SU-DHL-6 (cell line): Measurements from ENCODE around the gene UNC119B.

Experiments used
- H2AFZ ChIP-seq: fragments of 200-600 bp; sonication (generic); 2 replicates; pipeline ENCODE4 v1.6.1; 2014; ENCODE audit warnings: low read depth, mild to moderate bottlenecking, moderate library complexity, mixed read lengths, antibody characterized with exemption, low read length; ENCODE audit not compliant: severe bottlenecking
- H3F3A ChIP-seq: fragments of 200-600 bp; shearing (Covaris generic); 2 replicates; pipeline ENCODE4 v1.6.0; 2016; ENCODE audit warnings: antibody characterized with exemption, mild to moderate bottlenecking; ENCODE audit not compliant: insufficient read depth
- H3K27ac ChIP-seq: fragments of 200-600 bp; sonication (generic); 2 replicates; pipeline ENCODE4 v1.5.1; 2016; ENCODE audit warnings: low read depth, mild to moderate bottlenecking, low read length, moderate library complexity, mixed read lengths
- H3K27me3 ChIP-seq: fragments of 200-600 bp; sonication (generic), shearing (Covaris generic); 2 replicates; pipeline ENCODE4 v1.6.0; 2014; ENCODE audit warnings: mild to moderate bottlenecking, low read length
- H3K36me3 ChIP-seq: fragments of 200-600 bp; sonication (generic); 2 replicates; pipeline ENCODE4 v1.6.1; 2014; ENCODE audit warnings: mild to moderate bottlenecking, low read length, mixed read lengths
- H3K4me2 ChIP-seq: fragments of 300-600, 200-600 bp; shearing (Covaris generic), sonication (generic); 2 replicates; pipeline ENCODE4 v1.6.0; 2014; ENCODE audit warnings: low read length, low read depth, mild to moderate bottlenecking; ENCODE audit not compliant: poor library complexity, severe bottlenecking
- H3K4me3 ChIP-seq: fragments of 200-600 bp; sonication (generic); 2 replicates; pipeline ENCODE4 v1.5.1; 2014; ENCODE audit warnings: antibody characterized with exemption, low read length, mild to moderate bottlenecking, mixed read lengths; ENCODE audit not compliant: insufficient read depth, poor library complexity, severe bottlenecking
- H3K79me2 ChIP-seq: fragments of 200-600 bp; sonication (generic); 2 replicates; pipeline ENCODE4 v1.6.1; 2014; ENCODE audit warnings: mild to moderate bottlenecking, low read length, moderate library complexity; ENCODE audit not compliant: insufficient read depth
- H3K9ac ChIP-seq: fragments of 200-600 bp; sonication (generic); 2 replicates; pipeline ENCODE4 v1.7.0; 2014; ENCODE audit warnings: mild to moderate bottlenecking, low read length
- H3K9me2 ChIP-seq: fragments of 200-600 bp; sonication (generic); replicated peaks from 2 replicates; pipeline ENCODE4 v1.6.1; 2014; ENCODE audit warnings: low read length; ENCODE audit not compliant: insufficient read depth
- H3K9me3 ChIP-seq: fragments of 200-600 bp; sonication (generic); 2 replicates; pipeline ENCODE4 v1.6.1; 2014; ENCODE audit warnings: low read length, mixed read lengths; ENCODE audit not compliant: insufficient read depth
- H4K20me1 ChIP-seq: fragments of 200-600 bp; sonication (generic); 2 replicates; pipeline ENCODE4 v1.6.1; 2014; ENCODE audit warnings: low read depth, mild to moderate bottlenecking, antibody characterized with exemption, low read length, moderate library complexity, mixed read lengths
- EZH2phosphoT487 ChIP-seq: fragments of 200-600 bp; sonication (generic), shearing (Covaris generic); conservative IDR thresholded peaks from 2 replicates; pipeline ENCODE4 v1.6.1; 2018; ENCODE audit warnings: mild to moderate bottlenecking, antibody characterized with exemption, low read length, moderate library complexity, mixed read lengths
- TF ChIP-seq, protein P1 (sequence below): fragments of 200-600 bp; sonication (generic); IDR thresholded peaks from one replicate; pipeline ENCODE4 v1.5.1; 2017; ENCODE audit warnings: antibody characterized with exemption, mild to moderate bottlenecking, low read length, moderate library complexity; ENCODE audit not compliant: insufficient read depth, poor library complexity, severe bottlenecking

The UNC119B gene

GRCh38 chr12:120697344-120697743, 12.9 kb upstream of the UNC119B start:
- H3K9me2 ChIP-seq: no peaks in the 10 kb centered on the region
- H4K20me1 ChIP-seq: no peaks in the 10 kb centered on the region
- H3K9ac ChIP-seq: no peak overlapping the region
- H2AFZ ChIP-seq: no peak overlapping the region
- H3K27ac ChIP-seq: no peak overlapping the region
- no peaks in the 10 kb centered on the region for H3K27me3 ChIP-seq
- H3K4me2 ChIP-seq: no peak overlapping the region
- H3K4me3 ChIP-seq: no peak overlapping the region
- H3K79me2 ChIP-seq: peaks cover 10% of the 10 kb centered on the region
- peaks cover 25% of the 10 kb centered on the region; the same call in 1 of the 2 replicates for H3K36me3 ChIP-seq
- no peaks in the 10 kb centered on the region for H3K9me3 ChIP-seq
- TF ChIP-seq EZH2phosphoT487: no peak
- TF ChIP-seq, protein P1, sequence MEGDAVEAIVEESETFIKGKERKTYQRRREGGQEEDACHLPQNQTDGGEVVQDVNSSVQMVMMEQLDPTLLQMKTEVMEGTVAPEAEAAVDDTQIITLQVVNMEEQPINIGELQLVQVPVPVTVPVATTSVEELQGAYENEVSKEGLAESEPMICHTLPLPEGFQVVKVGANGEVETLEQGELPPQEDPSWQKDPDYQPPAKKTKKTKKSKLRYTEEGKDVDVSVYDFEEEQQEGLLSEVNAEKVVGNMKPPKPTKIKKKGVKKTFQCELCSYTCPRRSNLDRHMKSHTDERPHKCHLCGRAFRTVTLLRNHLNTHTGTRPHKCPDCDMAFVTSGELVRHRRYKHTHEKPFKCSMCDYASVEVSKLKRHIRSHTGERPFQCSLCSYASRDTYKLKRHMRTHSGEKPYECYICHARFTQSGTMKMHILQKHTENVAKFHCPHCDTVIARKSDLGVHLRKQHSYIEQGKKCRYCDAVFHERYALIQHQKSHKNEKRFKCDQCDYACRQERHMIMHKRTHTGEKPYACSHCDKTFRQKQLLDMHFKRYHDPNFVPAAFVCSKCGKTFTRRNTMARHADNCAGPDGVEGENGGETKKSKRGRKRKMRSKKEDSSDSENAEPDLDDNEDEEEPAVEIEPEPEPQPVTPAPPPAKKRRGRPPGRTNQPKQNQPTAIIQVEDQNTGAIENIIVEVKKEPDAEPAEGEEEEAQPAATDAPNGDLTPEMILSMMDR: no peak
- H3F3A ChIP-seq: no peaks in the 10 kb centered on the region

DNA sequence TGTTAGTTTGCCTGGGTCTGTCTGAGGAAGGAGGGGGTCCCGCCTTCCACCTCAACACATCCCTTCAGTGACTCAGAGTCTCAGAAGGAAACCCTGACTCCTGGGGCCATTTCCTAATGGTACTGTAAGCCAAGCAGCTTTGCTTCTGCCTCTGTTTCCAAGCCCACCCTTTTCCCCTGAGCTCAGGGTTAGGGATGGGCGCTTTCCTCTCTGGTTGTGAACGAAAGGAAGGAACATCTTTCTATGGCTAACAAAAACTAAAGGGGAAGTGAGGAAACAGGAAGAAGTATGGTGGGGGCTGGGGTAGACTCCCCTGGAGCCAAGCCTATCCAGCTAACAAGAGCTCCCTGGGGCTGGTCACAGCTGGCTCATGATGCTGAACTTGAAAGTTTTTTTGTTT, 11.6 kb upstream of the UNC119B start:
- H3K4me3 ChIP-seq: no peak overlapping the region
- no peaks in the 10 kb centered on the region for H3F3A ChIP-seq
- no peaks in the 10 kb centered on the region for H3K27me3 ChIP-seq
- H3K27ac ChIP-seq: no peak overlapping the region
- no peak for TF ChIP-seq EZH2phosphoT487
- TF ChIP-seq, protein P1: no peak
- H2AFZ ChIP-seq: no peak overlapping the region
- H3K36me3 ChIP-seq: peaks cover 25% of the 10 kb centered on the region; the same call in 1 of the 2 replicates
- H3K4me2 ChIP-seq: no peak overlapping the region
- H3K9me2 ChIP-seq: no peaks in the 10 kb centered on the region
- H3K79me2 ChIP-seq: no peaks in the 10 kb centered on the region
- no peak overlapping the region for H3K9ac ChIP-seq
- H4K20me1 ChIP-seq: no peaks in the 10 kb centered on the region
- H3K9me3 ChIP-seq: no peaks in the 10 kb centered on the region

DNA sequence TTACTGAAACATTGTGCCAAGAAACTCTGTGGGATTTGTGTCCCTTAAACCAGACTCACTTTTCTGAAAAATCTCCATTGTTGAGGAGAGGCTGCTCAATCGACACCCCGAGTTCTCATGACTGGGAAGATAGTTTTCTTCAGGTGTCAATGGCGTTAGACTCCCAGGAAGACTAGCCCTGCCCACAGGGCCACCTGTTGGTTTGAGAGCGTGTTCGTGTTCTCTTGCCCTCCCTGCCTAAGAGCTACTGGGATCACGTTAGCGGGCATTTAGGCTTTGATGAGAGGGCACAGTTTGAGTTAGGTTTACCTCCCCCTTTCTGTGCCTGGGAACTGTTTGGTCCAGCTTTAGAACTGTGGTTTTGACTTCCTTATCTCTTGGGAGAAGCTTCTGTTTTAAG, 10.7 kb upstream of the UNC119B start:
- H3K36me3 ChIP-seq: peaks cover 22% of the 10 kb centered on the region; the same call in 1 of the 2 replicates
- H3K4me3 ChIP-seq: no peak overlapping the region
- no peaks in the 10 kb centered on the region for H4K20me1 ChIP-seq
- no peaks in the 10 kb centered on the region for H3K9me3 ChIP-seq
- H3K4me2 ChIP-seq: no peak overlapping the region
- TF ChIP-seq, protein P1: no peak
- TF ChIP-seq EZH2phosphoT487: no peak
- no peaks in the 10 kb centered on the region for H3K79me2 ChIP-seq
- H3K9ac ChIP-seq: no peak overlapping the region
- H3K27ac ChIP-seq: no peak overlapping the region
- H2AFZ ChIP-seq: no peak overlapping the region
- H3K27me3 ChIP-seq: no peaks in the 10 kb centered on the region
- no peaks in the 10 kb centered on the region for H3K9me2 ChIP-seq
- no peaks in the 10 kb centered on the region for H3F3A ChIP-seq

DNA sequence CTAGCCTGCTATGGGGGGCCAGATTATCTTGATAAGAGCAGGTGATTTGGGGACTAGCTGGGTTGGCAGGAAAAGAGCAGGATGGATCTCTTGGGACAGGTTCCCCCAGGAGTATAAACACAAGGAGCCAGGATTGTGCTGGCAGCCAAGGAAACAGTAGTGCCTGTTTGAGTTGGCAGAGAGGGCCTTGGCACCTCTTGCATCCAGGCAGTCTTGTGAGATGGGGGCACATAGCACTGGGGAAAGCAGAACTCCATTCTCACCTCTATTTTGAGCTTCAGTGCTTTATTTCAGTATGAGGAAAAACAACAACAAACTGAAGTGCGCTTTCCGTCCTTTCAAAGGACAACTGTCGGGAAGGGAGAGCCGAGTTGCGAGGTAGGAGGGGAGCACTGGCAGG, 9.4 kb upstream of the UNC119B start:
- H3K27ac ChIP-seq: no peak overlapping the region
- peaks cover 13% of the 10 kb centered on the region; the same call in 1 of the 2 replicates for H3K36me3 ChIP-seq
- H3F3A ChIP-seq: no peaks in the 10 kb centered on the region
- H3K27me3 ChIP-seq: no peaks in the 10 kb centered on the region
- H3K9me2 ChIP-seq: no peaks in the 10 kb centered on the region
- H3K4me3 ChIP-seq: no peak overlapping the region
- H4K20me1 ChIP-seq: no peaks in the 10 kb centered on the region
- no peak overlapping the region for H2AFZ ChIP-seq
- TF ChIP-seq, protein P1: no peak
- no peak for TF ChIP-seq EZH2phosphoT487
- H3K9me3 ChIP-seq: no peaks in the 10 kb centered on the region
- no peak overlapping the region for H3K4me2 ChIP-seq
- H3K9ac ChIP-seq: no peak overlapping the region
- H3K79me2 ChIP-seq: no peaks in the 10 kb centered on the region
